H9 (cell line): Measurements from ENCODE around the gene CHCHD3. TPM values are rescaled to one million over a fixed set of nuclear protein-coding genes. Genes with fewer than 3 reads are reported as not detected.

Source experiments
- DNase-seq: peaks from one replicate; pipeline ENCODE4 v3.0.0-alpha.2; 2017
- H2AFZ ChIP-seq: one replicate; pipeline ENCODE4 v1.6.1; 2013; ENCODE audit warnings: mild to moderate bottlenecking, low read length, control low read depth, moderate library complexity
- H2AK5ac ChIP-seq: 2 replicates; pipeline ENCODE4 v1.6.1; 2013; ENCODE audit warnings: low read length, control low read depth, mixed read lengths; ENCODE audit not compliant: insufficient read length
- H2BK120ac ChIP-seq: one replicate; pipeline ENCODE4 v1.6.1; 2013; ENCODE audit warnings: low read depth, mild to moderate bottlenecking, low read length, control low read depth, inconsistent platforms; ENCODE audit not compliant: poor library complexity, severe bottlenecking
- H2BK12ac ChIP-seq: 2 replicates; pipeline ENCODE4 v1.6.1; 2013; ENCODE audit warnings: low read length, control low read depth, mixed read lengths, low read depth; ENCODE audit not compliant: insufficient read length
- H2BK15ac ChIP-seq: 2 replicates; pipeline ENCODE4 v1.6.1; 2013; ENCODE audit warnings: low read depth, low read length, control low read depth
- H2BK20ac ChIP-seq: one replicate; pipeline ENCODE4 v1.6.1; 2013; ENCODE audit warnings: low read depth, mild to moderate bottlenecking, low read length, control low read depth, inconsistent platforms; ENCODE audit not compliant: poor library complexity, severe bottlenecking
- H2BK5ac ChIP-seq: 2 replicates; pipeline ENCODE4 v1.6.1; 2013; ENCODE audit warnings: low read length, control low read depth, mixed read lengths; ENCODE audit not compliant: insufficient read length
- H3K14ac ChIP-seq: 2 replicates; pipeline ENCODE4 v1.6.1; 2013; ENCODE audit warnings: low read length, control low read depth; ENCODE audit not compliant: insufficient read depth
- H3K18ac ChIP-seq: 2 replicates; pipeline ENCODE4 v1.6.1; 2013; ENCODE audit warnings: low read depth, mild to moderate bottlenecking, mixed read lengths, low read length, control low read depth; ENCODE audit not compliant: insufficient read length
- H3K23ac ChIP-seq: 2 replicates; pipeline ENCODE4 v1.6.1; 2013; ENCODE audit warnings: low read length, control low read depth, mixed read lengths, low read depth; ENCODE audit not compliant: insufficient read length
- H3K23me2 ChIP-seq: 2 replicates; pipeline ENCODE4 v1.6.1; 2013; ENCODE audit warnings: low read depth, mild to moderate bottlenecking, mixed read lengths, low read length, control low read depth; ENCODE audit not compliant: insufficient read length, poor library complexity, severe bottlenecking
- H3K27ac ChIP-seq: 2 replicates; pipeline ENCODE4 v1.5.1; 2013; ENCODE audit warnings: low read length, control low read depth, mixed read lengths, low read depth; ENCODE audit not compliant: insufficient read length
- H3K27me3 ChIP-seq: 2 replicates; pipeline ENCODE4 v1.6.1; 2013; ENCODE audit warnings: low read length, control low read depth, inconsistent platforms; ENCODE audit not compliant: insufficient read depth
- H3K4ac ChIP-seq: 2 replicates; pipeline ENCODE4 v1.6.1; 2013; ENCODE audit warnings: low read depth, mild to moderate bottlenecking, control low read depth, inconsistent platforms, low read length, moderate library complexity
- H3K4me1 ChIP-seq: 2 replicates; pipeline ENCODE4 v1.6.1; 2013; ENCODE audit warnings: low read length, control low read depth, inconsistent platforms; ENCODE audit not compliant: insufficient read depth
- H3K4me2 ChIP-seq: 2 replicates; pipeline ENCODE4 v1.6.1; 2013; ENCODE audit warnings: low read length, control low read depth, mixed read lengths; ENCODE audit not compliant: insufficient read length, insufficient read depth
- H3K56ac ChIP-seq: 2 replicates; pipeline ENCODE4 v1.6.1; 2013; ENCODE audit warnings: low read depth, mild to moderate bottlenecking, mixed read lengths, low read length, control low read depth; ENCODE audit not compliant: insufficient read length
- H3K79me1 ChIP-seq: 2 replicates; pipeline ENCODE4 v1.6.1; 2013; ENCODE audit warnings: low read depth, mild to moderate bottlenecking, moderate library complexity, low read length, control low read depth, inconsistent platforms; ENCODE audit not compliant: insufficient read depth, poor library complexity, severe bottlenecking
- H3K79me2 ChIP-seq: 2 replicates; pipeline ENCODE4 v1.6.1; 2013; ENCODE audit warnings: low read length, control low read depth, inconsistent platforms; ENCODE audit not compliant: insufficient read depth
- H3K9ac ChIP-seq: 2 replicates; pipeline ENCODE4 v1.6.1; 2013; ENCODE audit warnings: low read length, control low read depth, mixed read lengths; ENCODE audit not compliant: insufficient read length; ENCODE audit errors: extremely low read depth
- H3K9me3 ChIP-seq: one replicate; pipeline ENCODE4 v1.6.1; 2013; ENCODE audit warnings: low read depth, low read length, inconsistent platforms; ENCODE audit not compliant: control insufficient read depth
- H3T11ph ChIP-seq: one replicate; pipeline ENCODE4 v1.6.1; 2013; ENCODE audit warnings: mild to moderate bottlenecking, low read length, control low read depth, inconsistent platforms
- H4K20me1 ChIP-seq: one replicate; pipeline ENCODE4 v1.6.1; 2013; ENCODE audit not compliant: control insufficient read depth, insufficient read length, insufficient read depth
- H4K5ac ChIP-seq: 2 replicates; pipeline ENCODE4 v1.6.1; 2013; ENCODE audit warnings: low read depth, mild to moderate bottlenecking, mixed read lengths, low read length, control low read depth; ENCODE audit not compliant: insufficient read length
- H4K8ac ChIP-seq: replicated peaks from 2 replicates; pipeline ENCODE4 v1.6.1; 2013; ENCODE audit warnings: low read length, control low read depth, mixed read lengths, low read depth; ENCODE audit not compliant: insufficient read length
- H4K91ac ChIP-seq: 2 replicates; pipeline ENCODE4 v1.6.1; 2013; ENCODE audit warnings: low read depth, mild to moderate bottlenecking, moderate library complexity, mixed read lengths, low read length, control low read depth; ENCODE audit not compliant: insufficient read length
- H3K27ac Mint-ChIP-seq, 3 experiments: 2 replicates in 2 of 3; 3 replicates in 1 of 3; pipeline ENCODE4 v1.8.0; 2020 to 2021; ENCODE audit warnings: mixed read lengths in 3 of 3, mild to moderate bottlenecking in 1 of 3, moderate library complexity in 1 of 3
- H3K27me3 Mint-ChIP-seq: 2 replicates; pipeline ENCODE4 v1.8.0; 2021; ENCODE audit warnings: low read depth, mild to moderate bottlenecking, moderate library complexity, mixed read lengths
- H3K36me3 Mint-ChIP-seq, 3 experiments: 2 replicates in 2 of 3; 3 replicates in 1 of 3; pipeline ENCODE4 v1.8.0; 2020 to 2021; ENCODE audit warnings: low read depth in 3 of 3, mixed read lengths in 3 of 3; ENCODE audit not compliant: insufficient read depth in 1 of 3
- H3K4me1 Mint-ChIP-seq, 2 experiments: 2 replicates each; pipeline ENCODE4 v1.8.0; 2020; ENCODE audit warnings: mixed read lengths in 2 of 2
- H3K4me3 Mint-ChIP-seq, 2 experiments: 2 replicates in 1 of 2; 3 replicates in 1 of 2; pipeline ENCODE4 v1.8.0; 2020 to 2021; ENCODE audit warnings: mild to moderate bottlenecking in 2 of 2, mixed read lengths in 2 of 2, moderate library complexity in 1 of 2
- H3K9me3 Mint-ChIP-seq, 2 experiments: 2 replicates in 1 of 2; 3 replicates in 1 of 2; pipeline ENCODE4 v1.8.0; 2020; ENCODE audit warnings: mild to moderate bottlenecking in 2 of 2, mixed read lengths in 2 of 2, moderate library complexity in 1 of 2
- WGBS: extraction: QIAGEN DNeasy Blood & Tissue Kit; methylation state at CpG from one replicate; pipeline ENCODE4 v1.1.7; 2013; ENCODE audit warnings: missing lambda C conversion rate, low lambda C conversion rate, mixed read lengths; ENCODE audit not compliant: insufficient read length; ENCODE audit errors: extremely low coverage; 5-methylcytosine and 5-hydroxymethylcytosine counted together
- total RNA-seq: library from RNA; stranded (reverse); gene quantifications from 2 replicates; pipeline ENCODE4 v1.2.1, GENCODE V29; 2021
- TF ChIP-seq, protein P1 (sequence below): fragments of 200-600 bp; sonication (generic); conservative IDR thresholded peaks from 3 replicates; pipeline ENCODE4 v1.8.0; 2021; ENCODE audit warnings: antibody characterized with exemption, mild to moderate bottlenecking

The CHCHD3 gene
- total RNA-seq, 1 experiment from 2014 or later, result 104 TPM

DNA sequence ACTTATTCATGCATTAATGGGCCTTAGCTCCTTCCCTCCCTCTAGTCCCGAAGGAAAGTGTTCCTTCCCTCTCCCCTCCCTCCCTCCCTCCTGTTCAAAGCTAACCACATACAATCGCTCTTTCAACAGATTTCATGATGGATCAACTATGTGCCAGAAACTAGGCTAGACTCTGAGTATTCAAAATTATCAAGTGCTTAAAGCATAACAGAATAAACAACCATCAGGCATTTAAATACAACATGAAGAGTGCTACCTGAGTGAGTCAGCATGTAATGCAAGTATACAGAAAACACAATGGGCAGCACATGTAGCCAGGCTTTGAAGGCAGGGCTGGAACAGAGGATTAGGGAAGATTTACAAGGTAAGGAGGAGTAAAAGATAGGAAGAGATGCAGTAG, 11.3 kb downstream of the CHCHD3 start:
- no CpG with 5 or more reads among the region's 2 CpGs for WGBS
- Histone ChIP-seq H3K56ac (no peak overlapping the region), H3K23me2 (peaks cover 4% of the 10 kb centered on the region), H2BK20ac (no peak overlapping the region), H4K20me1 (no peaks in the 10 kb centered on the region), H3K4ac (no peak overlapping the region), H3K9me3 (no peaks in the 10 kb centered on the region), H3K4me2 (peak overlapping the region; percentile 56), H4K8ac (no peak overlapping the region), H3K23ac (no peak overlapping the region), H4K91ac (no peak overlapping the region), H2BK5ac (no peak overlapping the region), H3K27me3 (no peaks in the 10 kb centered on the region), H2BK120ac (no peak overlapping the region), H3K18ac (no peak overlapping the region), H2AFZ (no peak overlapping the region), H3K79me1 (peaks cover 8% of the 10 kb centered on the region), H2BK15ac (no peak overlapping the region), H3K27ac (no peak overlapping the region), H3T11ph (no peak overlapping the region), H3K9ac (no peak overlapping the region), H3K14ac (no peak overlapping the region), H4K5ac (no peak overlapping the region), H2BK12ac (no peak overlapping the region), H2AK5ac (no peak overlapping the region), H3K79me2 (peaks cover 16% of the 10 kb centered on the region), H3K4me1 (no peaks in the 10 kb centered on the region)
- DNase-seq, result no peak
- peaks cover 29% of the 10 kb centered on the region in 2 experiments for H3K4me1 Mint-ChIP-seq
- TF ChIP-seq, protein P1, sequence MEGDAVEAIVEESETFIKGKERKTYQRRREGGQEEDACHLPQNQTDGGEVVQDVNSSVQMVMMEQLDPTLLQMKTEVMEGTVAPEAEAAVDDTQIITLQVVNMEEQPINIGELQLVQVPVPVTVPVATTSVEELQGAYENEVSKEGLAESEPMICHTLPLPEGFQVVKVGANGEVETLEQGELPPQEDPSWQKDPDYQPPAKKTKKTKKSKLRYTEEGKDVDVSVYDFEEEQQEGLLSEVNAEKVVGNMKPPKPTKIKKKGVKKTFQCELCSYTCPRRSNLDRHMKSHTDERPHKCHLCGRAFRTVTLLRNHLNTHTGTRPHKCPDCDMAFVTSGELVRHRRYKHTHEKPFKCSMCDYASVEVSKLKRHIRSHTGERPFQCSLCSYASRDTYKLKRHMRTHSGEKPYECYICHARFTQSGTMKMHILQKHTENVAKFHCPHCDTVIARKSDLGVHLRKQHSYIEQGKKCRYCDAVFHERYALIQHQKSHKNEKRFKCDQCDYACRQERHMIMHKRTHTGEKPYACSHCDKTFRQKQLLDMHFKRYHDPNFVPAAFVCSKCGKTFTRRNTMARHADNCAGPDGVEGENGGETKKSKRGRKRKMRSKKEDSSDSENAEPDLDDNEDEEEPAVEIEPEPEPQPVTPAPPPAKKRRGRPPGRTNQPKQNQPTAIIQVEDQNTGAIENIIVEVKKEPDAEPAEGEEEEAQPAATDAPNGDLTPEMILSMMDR, result no peak
- no peaks in the 10 kb centered on the region for H3K27me3 Mint-ChIP-seq
- H3K27ac Mint-ChIP-seq, result peak overlapping the region in 2 of 3 experiments; percentile 55 to 89; a peak in 4 of 7 replicates
- no peak overlapping the region for H3K4me3 Mint-ChIP-seq
- H3K9me3 Mint-ChIP-seq, result no peaks in the 10 kb centered on the region
- H3K36me3 Mint-ChIP-seq, result peaks cover 18 to 29% (median 29%) of the 10 kb centered on the region in 3 experiments; a peak in 6 of 7 replicates
